T-helper 2 cell treated with Interferon-gamma antibody and Interleukin-4, amounts not matched to agents 100 ng/mL and 5 ng/mL, for 36 hours (primary cell): ENCODE data around the gene ZNF497. TPM values are rescaled to one million over a fixed set of nuclear protein-coding genes. Genes with fewer than 3 reads are reported as not detected.
"Not testable (repeated sequence)": the region's sequence is repeated elsewhere in the genome, so short reads cannot be mapped to it uniquely, and the experiment has no call there.

Source experiments
- intact Hi-C: fragments of 100-400 bp; cut with micrococcal nuclease; formaldehyde crosslinking; loops from one replicate; pipeline ENCODE4 v1.15.1; 2023
- total RNA-seq: library from RNA; stranded (reverse); gene quantifications from 2 replicates; pipeline ENCODE4 v1.2.3, GENCODE V29; 2022

Gene ZNF497
- total RNA-seq, 1 donor from 2014 or later, result 0.73 TPM

DNA sequence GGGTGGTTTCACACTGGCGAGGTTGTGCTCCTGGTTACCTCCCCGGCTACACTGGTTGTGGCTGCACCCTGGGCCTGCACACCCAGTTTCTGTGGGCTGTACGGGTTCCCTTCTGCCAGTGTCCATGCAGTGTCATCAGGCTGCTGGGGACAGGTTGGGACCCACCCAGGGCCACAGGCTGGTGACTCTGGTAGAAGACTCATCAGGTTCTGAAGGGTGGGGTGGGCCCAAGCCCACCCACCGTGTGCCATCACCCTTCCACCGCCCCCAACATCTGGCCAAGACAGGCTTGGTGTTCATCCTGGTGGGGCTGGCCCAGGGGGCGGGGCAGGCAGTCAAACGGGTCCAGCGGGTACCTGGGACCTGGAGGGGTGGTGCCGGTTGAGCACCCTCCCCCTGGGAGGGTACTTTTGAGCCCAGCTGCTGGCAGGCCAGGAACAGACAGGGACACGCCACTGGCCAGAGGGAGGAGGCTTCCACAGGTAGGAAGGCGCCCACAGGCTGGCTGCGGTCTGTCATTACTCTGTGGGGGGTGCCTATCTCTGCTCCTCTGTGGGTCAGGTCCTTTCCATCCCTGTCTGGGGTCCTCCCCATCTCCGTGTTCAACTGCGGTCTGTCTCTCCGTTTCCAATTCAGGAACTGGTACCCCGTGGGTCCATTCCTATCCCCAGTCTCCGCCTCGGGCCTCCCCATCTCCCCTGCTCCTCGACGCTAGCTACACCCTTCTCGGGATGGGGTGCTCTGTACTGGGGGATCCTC, 32.8 kb upstream of the ZNF497 start, which contains the start of gene RNF225:
Gene RNF225, plus strand, starts transcription at position 437 of the 759 bp plus-strand sequence. CDS start 434 bp downstream, outside the sequence.
- intact Hi-C loops, result no loop called here

DNA sequence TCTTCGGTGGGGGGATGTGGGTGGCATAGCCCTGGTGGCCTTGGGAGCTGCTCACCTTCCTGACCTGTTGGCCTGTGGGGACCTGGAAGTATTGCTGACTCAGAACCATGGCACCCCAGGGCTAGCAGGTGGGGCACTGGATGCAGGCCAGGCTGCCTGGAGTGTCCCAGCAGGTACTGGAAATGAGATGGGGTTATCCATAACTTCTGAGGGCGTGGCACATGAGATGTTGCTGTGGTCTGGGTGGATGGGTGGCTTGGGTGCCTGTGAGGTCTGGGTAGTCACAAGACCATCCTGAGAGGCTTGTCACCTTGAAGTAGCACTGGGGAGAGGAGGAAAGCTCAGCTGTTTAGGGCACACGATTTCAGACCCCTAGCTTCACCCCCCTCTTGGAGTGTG, 32.3 kb upstream of the ZNF497 start:
- intact Hi-C loops, result no loop called here

DNA sequence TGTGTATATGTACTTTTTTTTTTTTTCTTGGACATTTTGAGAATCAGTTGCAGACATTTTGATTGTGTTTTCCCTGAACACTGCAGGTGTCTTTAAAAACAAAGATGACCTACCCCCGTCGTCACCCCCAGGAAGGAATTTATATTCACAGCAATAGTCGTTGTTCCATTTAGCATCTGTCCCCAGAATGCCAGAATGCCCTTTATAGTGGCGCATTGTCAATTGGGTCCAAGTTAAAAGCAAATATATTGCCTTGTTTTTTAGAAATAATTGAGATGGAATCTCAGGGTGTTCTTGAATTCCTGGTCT, 31.1 kb upstream of the ZNF497 start:
- intact Hi-C loops, result no loop called here

- intact Hi-C loops, result no loop called here
Measured at GRCh38 chr19:58392945-58393724, 30.6 kb upstream of the ZNF497 start.

GRCh38 chr19:58388175-58388526, 25.6 kb upstream of the ZNF497 start:
- intact Hi-C loops, result no loop called here

DNA sequence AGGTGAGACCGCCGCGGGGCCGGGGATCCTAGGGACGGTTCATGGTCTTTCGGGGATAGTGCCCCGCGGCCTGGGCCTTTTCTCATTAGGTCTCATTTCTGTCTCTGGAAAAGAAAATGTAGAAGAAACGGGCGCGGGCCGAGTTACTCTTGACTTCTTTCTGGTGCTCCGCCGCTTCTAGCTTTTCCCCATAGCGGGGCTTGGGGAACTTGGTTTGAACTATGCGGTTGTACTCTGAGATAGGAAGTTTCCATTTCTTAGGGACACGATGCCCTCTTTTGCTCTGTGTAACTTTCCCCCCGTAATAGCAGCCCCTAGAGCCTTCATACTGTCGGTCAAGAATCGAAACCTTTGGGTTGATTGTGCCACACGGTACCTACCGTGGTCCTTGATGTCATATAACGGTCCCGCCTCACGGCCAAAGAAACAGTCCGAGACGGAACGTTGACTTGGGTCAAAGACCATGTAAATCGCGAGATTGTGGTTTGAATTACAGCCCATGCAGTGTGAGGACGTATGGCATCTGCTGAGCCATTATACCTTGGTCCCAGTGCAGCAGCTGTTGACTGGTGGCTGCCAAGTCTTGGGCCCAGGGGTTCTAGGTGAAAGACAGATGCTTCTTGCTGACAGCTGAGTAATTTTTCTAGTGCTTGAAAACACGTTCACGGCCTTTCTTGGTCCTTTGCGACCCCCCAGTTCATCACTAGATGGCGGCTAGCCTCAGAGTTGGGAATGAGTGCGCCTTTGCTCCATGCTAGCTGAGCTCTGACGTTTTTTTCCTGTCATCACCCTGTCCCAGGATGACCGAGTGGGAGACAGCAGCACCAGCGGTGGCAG, 25.0 kb upstream of the ZNF497 start:
- intact Hi-C loops, result loop anchor here (1.0 kb wide), 6 partner anchors 14 to 79 kb away; partner anchors contain the start of genes ZNF132, ZNF497, ZNF584 and ZSCAN22

DNA sequence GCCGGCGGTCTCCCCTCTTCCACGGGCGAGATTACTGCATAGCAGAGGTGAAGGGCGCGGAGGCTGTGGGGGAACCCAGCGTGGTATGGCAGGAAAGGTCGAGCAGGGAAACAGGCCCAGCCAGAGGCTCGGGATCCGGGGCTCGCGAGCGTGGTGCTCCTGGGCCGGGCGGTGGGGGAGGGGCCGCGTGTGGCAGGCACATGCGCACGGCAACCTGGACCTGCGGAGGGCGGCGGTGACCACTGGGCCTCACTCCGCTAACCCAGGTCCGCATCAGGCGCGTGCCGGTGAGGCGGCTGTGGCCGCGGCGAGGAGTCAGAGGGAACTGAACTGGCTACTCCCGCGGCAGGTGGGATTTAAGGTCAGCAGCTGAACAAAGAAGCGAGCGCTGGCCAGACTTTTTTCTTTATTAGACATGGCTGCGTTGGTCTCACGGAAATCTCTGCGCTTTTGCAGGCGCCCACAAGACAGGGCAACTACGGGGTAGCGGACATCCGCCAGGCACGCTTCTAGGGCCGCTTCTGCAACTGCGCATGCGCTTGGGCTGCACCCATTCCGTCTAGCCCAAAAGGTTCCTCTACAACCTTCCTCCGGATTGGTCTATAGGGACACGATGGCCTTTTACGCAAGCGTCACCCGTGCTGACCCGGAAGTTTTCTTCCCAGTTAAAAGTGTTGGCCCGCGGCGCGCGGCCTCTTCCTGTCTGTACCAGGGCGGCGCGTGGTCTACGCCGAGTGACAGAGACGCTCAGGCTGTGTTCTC, 24.2 kb upstream of the ZNF497 start, which contains the start of gene RPS5:
Gene RPS5, plus strand, starts transcription at position 694 of the 762 bp plus-strand sequence. CDS start 869 bp downstream, outside the sequence.
- intact Hi-C loops, result loop anchor here (1.0 kb wide), 6 partner anchors 15 to 80 kb away; partner anchors contain the start of genes ZNF132, ZNF497, ZNF584 and ZSCAN22

DNA sequence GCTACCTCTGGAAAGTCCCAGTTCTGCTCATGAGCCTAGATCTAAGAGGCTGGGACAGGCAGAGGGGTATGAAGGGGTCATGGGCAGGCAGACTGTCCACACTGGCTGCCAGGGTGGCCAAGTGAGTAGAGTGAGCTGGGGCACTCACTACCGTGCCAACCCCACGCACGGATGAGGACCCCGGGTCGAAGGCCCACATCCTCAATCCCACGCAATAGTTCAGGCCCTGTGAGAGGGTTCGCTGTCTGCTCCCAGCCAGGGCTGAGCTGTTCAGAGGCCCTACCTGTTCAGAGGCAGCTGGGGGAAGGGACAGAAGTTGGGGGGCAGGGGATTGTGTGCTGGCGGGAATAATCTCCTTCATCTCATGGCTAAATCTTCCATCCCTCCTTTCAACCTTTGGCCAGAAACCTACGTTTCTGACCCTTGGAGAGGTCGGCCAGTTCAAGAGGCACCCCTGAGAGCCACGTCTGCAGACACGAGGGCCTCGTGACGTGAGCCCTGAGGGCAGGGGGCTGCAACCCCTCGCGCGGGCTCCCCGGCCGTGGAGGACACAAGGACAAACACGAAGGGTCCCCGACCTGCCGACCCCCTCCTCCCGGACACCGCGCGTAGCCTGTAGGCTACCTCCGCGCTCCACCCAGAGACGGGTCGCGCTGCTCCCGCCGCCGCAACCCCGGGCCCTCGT, 23.5 kb upstream of the ZNF497 start:
- intact Hi-C loops, result no loop called here

GRCh38 chr19:58385313-58385890, 22.9 kb upstream of the ZNF497 start:
- intact Hi-C loops, result no loop called here

DNA sequence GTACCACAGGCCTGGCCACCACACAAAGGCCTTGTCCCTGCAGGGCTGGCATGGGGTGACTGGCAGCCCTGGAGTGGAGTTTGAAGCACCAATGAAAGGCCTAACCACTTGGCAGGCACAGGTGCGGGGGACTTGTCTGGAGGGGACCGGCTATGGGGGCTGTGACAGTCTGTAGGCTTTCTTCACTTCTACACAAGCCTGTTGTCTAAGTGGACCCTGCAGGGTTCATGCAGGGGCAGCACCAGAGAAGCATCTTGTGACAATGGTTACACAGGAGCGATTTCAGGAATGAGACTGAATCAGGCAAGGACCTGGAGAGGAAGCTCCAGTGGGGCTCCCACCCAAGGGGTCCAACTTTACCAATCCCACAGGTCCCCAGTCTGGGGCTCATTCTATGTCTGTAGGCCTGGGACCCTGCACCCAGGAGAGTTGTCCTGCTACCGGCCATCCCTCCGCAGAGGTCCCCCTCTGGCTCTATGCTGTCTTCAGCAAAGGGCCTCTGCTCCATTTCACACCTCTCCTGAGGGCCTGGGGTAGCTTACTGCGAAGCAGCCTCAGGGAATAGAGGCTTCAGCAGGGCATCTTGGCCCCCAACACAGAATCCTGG, 20.5 kb upstream of the ZNF497 start:
- intact Hi-C loops, result no loop called here

GRCh38 chr19:58381460-58382212, 19.1 kb upstream of the ZNF497 start:
- intact Hi-C loops, result loop anchor here (1.0 to 2.0 kb wide), 11 partner anchors 19 to 199 kb away; partner anchors contain the start of genes MZF1, ZNF132, ZNF274 and ZNF497

GRCh38 chr19:58380662-58381459, 18.3 kb upstream of the ZNF497 start, which contains the start of gene ZNF837:
TSS of gene ZNF837 (minus strand) at chr19:58381030. CDS start at chr19:58369332, 11,698 bp downstream.
- intact Hi-C loops, result loop anchor here (1.0 to 2.0 kb wide), 12 partner anchors 19 to 198 kb away; partner anchors contain the start of genes ERVK3-1, MZF1, ZNF132 and ZNF274

DNA sequence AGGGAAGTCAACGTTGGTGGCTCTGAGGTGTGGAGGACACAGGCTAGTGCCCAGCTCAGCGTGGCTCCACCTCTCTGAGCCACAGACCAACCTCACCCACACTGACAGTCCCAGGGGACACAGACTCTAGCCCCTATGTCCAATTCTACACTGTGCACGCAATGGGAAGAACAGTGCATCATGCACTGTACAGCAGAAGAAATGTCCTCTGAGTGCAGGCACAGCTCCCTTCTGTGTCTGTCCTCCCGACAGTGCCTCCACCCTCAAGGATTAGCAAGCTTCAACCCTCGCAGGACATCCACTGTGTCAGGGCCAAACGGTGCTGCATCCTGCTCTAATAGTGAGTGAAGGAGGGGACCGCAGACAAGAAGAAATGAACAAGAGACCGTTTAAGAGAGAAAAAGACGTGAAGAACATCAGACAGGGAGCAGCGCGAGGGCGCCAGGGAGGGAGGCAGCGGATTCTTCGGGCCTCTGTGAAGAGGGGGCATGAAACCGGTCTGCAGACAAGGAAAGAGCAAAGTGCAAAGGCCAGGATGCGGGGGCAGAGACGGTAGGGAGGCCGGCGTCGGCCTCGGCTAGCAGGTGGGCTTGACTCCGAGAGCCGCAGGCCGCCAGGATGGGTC, 17.6 kb upstream of the ZNF497 start:
- intact Hi-C loops, result loop anchor here (1.0 to 2.0 kb wide), 3 partner anchors 33 to 197 kb away; partner anchors contain the start of genes ERVK3-1 and ZNF274

DNA sequence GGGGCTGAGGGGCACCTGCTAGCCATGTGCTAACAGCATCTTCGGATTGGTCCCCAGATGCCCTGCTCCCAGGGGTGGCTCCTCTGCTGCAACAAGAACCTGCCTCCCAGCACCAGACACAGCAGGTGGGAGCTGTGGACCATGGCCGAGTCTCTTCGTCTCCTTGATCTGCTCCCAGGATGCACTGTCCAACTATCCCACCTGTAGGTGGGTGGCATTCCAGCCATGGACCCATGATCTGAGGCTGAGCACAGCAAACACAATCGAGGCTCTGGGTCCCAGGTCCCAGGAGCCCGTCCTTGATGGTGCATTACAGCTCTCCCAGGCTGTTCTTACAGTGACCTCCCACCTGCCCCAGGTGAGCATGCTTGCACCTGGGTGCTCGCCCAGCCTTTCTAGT, 16.7 kb upstream of the ZNF497 start:
- intact Hi-C loops, result no loop called here

GRCh38 chr19:58376724-58377123, 14.2 kb upstream of the ZNF497 start:
- intact Hi-C loops, result not testable (repeated sequence)

GRCh38 chr19:58374200-58374599, 11.6 kb upstream of the ZNF497 start:
- intact Hi-C loops, result no loop called here
